H1 (cell line): ENCODE results near the gene AP5Z1. TPM values are rescaled to one million over a fixed set of nuclear protein-coding genes. Genes with fewer than 3 reads are reported as not detected.

Experiments used
- CTCF ChIA-PET: fragments of 300-600 bp; sonication (Branson Sonifier 250); formaldehyde crosslinking; loops from one replicate; lab custom pipeline; 2021; ENCODE audit not compliant: partially characterized antibody; lab: Charles Lee
- POLR2A ChIA-PET: fragments of 300-600 bp; sonication (Branson Sonifier 250); formaldehyde crosslinking; loops from one replicate; lab custom pipeline; 2021; ENCODE audit warnings: inconsistent platforms; ENCODE audit not compliant: partially characterized antibody; lab: Charles Lee
- DNase-seq, 2 experiments: peaks; one replicate each; pipeline versions ENCODE4 v3.0.0 to v3.0.0-alpha.2; 2010 to 2022; ENCODE audit warnings: low spot score in 2 of 2, low read depth in 1 of 2, mixed read lengths in 1 of 2
- FAIRE-seq: peaks from 2 replicates; lab custom pipeline; 2011; peaks lifted over from hg19 to GRCh38; lab: Jason Lieb, UNC
- H2AFZ ChIP-seq: 2 replicates; pipeline ENCODE4 v1.8.1; 2012; ENCODE audit warnings: low read length, inconsistent platforms
- H2AK5ac ChIP-seq: 2 replicates; pipeline ENCODE4 v1.6.1; 2013; ENCODE audit warnings: low read depth, low read length
- H2BK120ac ChIP-seq: replicated peaks from 2 replicates; pipeline ENCODE3; 2013; ENCODE audit warnings: low read depth, low read length, inconsistent platforms
- H2BK12ac ChIP-seq: 2 replicates; pipeline ENCODE4 v1.6.1; 2013; ENCODE audit warnings: low read depth, low read length
- H2BK15ac ChIP-seq: 2 replicates; pipeline ENCODE4 v1.6.1; 2013; ENCODE audit warnings: low read length
- H2BK20ac ChIP-seq: 2 replicates; pipeline ENCODE4 v1.6.1; 2013; ENCODE audit warnings: low read length
- H2BK5ac ChIP-seq: 2 replicates; pipeline ENCODE4 v1.6.1; 2013; ENCODE audit warnings: low read depth, low read length
- H3K14ac ChIP-seq: 2 replicates; pipeline ENCODE4 v1.6.1; 2013; ENCODE audit warnings: inconsistent platforms; ENCODE audit not compliant: insufficient read length
- H3K18ac ChIP-seq: 2 replicates; pipeline ENCODE4 v1.6.1; 2013; ENCODE audit warnings: low read length; ENCODE audit errors: extremely low read depth
- H3K23ac ChIP-seq: 2 replicates; pipeline ENCODE4 v1.6.1; 2013; ENCODE audit warnings: inconsistent platforms; ENCODE audit not compliant: insufficient read length
- H3K23me2 ChIP-seq: 2 replicates; pipeline ENCODE4 v1.6.1; 2013; ENCODE audit warnings: low read depth, low read length
- H3K27ac ChIP-seq: 2 replicates; pipeline ENCODE4 v1.6.1; 2011; ENCODE audit warnings: low read depth, low read length, inconsistent platforms
- H3K27me3 ChIP-seq, 4 experiments: replicated peaks in 1 of 4; 1 replicate in 1 of 4; 2 replicates in 3 of 4; pipeline versions ENCODE4 v1.6.1 to v1.8.1; 2011 to 2013; ENCODE audit warnings: low read length in 3 of 4, mild to moderate bottlenecking in 3 of 4, inconsistent platforms in 2 of 4, mixed read lengths in 2 of 4, moderate library complexity in 1 of 4; ENCODE audit not compliant: control insufficient read depth in 3 of 4, insufficient read depth in 3 of 4; ENCODE audit errors: extremely low read depth in 1 of 4
- H3K36me3 ChIP-seq, 4 experiments: 2 replicates each; pipeline versions ENCODE4 v1.6.1 to v1.8.1; 2011 to 2013; ENCODE audit warnings: mild to moderate bottlenecking in 4 of 4, low read length in 3 of 4, moderate library complexity in 2 of 4, control low read depth in 1 of 4, inconsistent platforms in 1 of 4; ENCODE audit not compliant: insufficient read depth in 4 of 4, control insufficient read depth in 2 of 4
- H3K4ac ChIP-seq: replicated peaks from 2 replicates; pipeline ENCODE3; 2013; ENCODE audit warnings: low read length, low read depth, mixed read lengths, inconsistent platforms; ENCODE audit not compliant: insufficient read length
- H3K4me1 ChIP-seq, 4 experiments: replicated peaks in 1 of 4; 1 replicate in 1 of 4; 2 replicates in 3 of 4; pipeline versions ENCODE4 v1.6.1 to v1.8.1; 2011 to 2013; ENCODE audit warnings: low read length in 3 of 4, inconsistent platforms in 2 of 4, mixed read lengths in 1 of 4; ENCODE audit not compliant: insufficient read depth in 4 of 4, control insufficient read depth in 3 of 4
- H3K4me2 ChIP-seq, 2 experiments: 2 replicates each; pipeline versions ENCODE4 v1.6.1 to v1.8.1; 2011 to 2013; ENCODE audit warnings: low read depth in 2 of 2, low read length in 2 of 2, control low read depth in 1 of 2, inconsistent platforms in 1 of 2, mild to moderate bottlenecking in 1 of 2; ENCODE audit not compliant: insufficient read depth in 1 of 2
- H3K4me3 ChIP-seq, 4 experiments: fragments of 200-600, 300-600 bp in 1 of 4; sonication (generic), shearing (Covaris generic), sonication (Bioruptor Twin) in 1 of 4; 2 replicates each; pipeline versions ENCODE4 v1.5.1 to v1.8.1; 2011 to 2016; ENCODE audit warnings: low read length in 4 of 4, low read depth in 3 of 4, control low read depth in 2 of 4, inconsistent platforms in 2 of 4, mild to moderate bottlenecking in 2 of 4, mixed read lengths in 1 of 4, moderate library complexity in 1 of 4; ENCODE audit not compliant: insufficient read depth in 2 of 4; ENCODE audit errors: extremely low read depth in 1 of 4
- H3K56ac ChIP-seq: replicated peaks from 2 replicates; pipeline ENCODE3; 2013; ENCODE audit warnings: low read depth, mild to moderate bottlenecking, mixed read lengths, low read length, inconsistent platforms; ENCODE audit not compliant: insufficient read length
- H3K79me1 ChIP-seq: 2 replicates; pipeline ENCODE4 v1.6.1; 2013; ENCODE audit warnings: low read depth, low read length, control low read depth
- H3K79me2 ChIP-seq, 2 experiments: 2 replicates each; pipeline versions ENCODE4 v1.6.1 to v1.8.1; 2012 to 2013; ENCODE audit warnings: low read length in 2 of 2, mild to moderate bottlenecking in 2 of 2, inconsistent platforms in 1 of 2; ENCODE audit not compliant: insufficient read depth in 2 of 2, control insufficient read depth in 1 of 2
- H3K9ac ChIP-seq, 4 experiments: replicated peaks in 1 of 4; 1 replicate in 1 of 4; 2 replicates in 3 of 4; pipeline versions ENCODE4 v1.6.1 to v1.8.1; 2011 to 2013; ENCODE audit warnings: low read depth in 3 of 4, low read length in 3 of 4, control low read depth in 2 of 4, mild to moderate bottlenecking in 2 of 4, moderate library complexity in 2 of 4, inconsistent platforms in 1 of 4; ENCODE audit errors: extremely low read depth in 1 of 4
- H3K9me3 ChIP-seq, 2 experiments: 2 replicates each; pipeline versions ENCODE4 v1.6.1 to v1.8.1; 2012 to 2013; ENCODE audit warnings: mild to moderate bottlenecking in 2 of 2, moderate library complexity in 2 of 2, control low read depth in 1 of 2, inconsistent platforms in 1 of 2, low read depth in 1 of 2, low read length in 1 of 2, mixed read lengths in 1 of 2; ENCODE audit not compliant: insufficient read depth in 2 of 2
- H4K20me1 ChIP-seq, 2 experiments: replicated peaks in 1 of 2; 2 replicates each; pipeline versions ENCODE3 to v1.8.1; 2011 to 2013; ENCODE audit warnings: inconsistent platforms in 2 of 2, low read length in 2 of 2, mild to moderate bottlenecking in 1 of 2; ENCODE audit not compliant: insufficient read depth in 2 of 2, control insufficient read depth in 1 of 2
- H4K5ac ChIP-seq: 2 replicates; pipeline ENCODE4 v1.6.1; 2013; ENCODE audit warnings: low read length, low read depth, mixed read lengths, inconsistent platforms; ENCODE audit not compliant: insufficient read length
- H4K8ac ChIP-seq: 2 replicates; pipeline ENCODE4 v1.8.0; 2013; ENCODE audit warnings: mild to moderate bottlenecking, moderate library complexity, low read length, inconsistent platforms; ENCODE audit not compliant: insufficient read depth; ENCODE audit errors: extremely low read depth
- H4K91ac ChIP-seq: replicated peaks from 2 replicates; pipeline ENCODE3; 2013; ENCODE audit warnings: low read length, mixed read lengths, inconsistent platforms; ENCODE audit not compliant: insufficient read length
- CBX5 ChIP-seq: fragments of 300-800, 300-1000 bp; sonication (generic); IDR thresholded peaks from 2 replicates; pipeline ENCODE4 v1.7.1; 2016; ENCODE audit warnings: antibody characterized with exemption, low read length, low read depth
- CBX8 ChIP-seq: fragments of 300-800, 300-1000 bp; sonication (generic); IDR thresholded peaks from 2 replicates; pipeline ENCODE4 v1.7.1; 2016; ENCODE audit warnings: low read depth, low read length, borderline replicate concordance
- EGR1 ChIP-seq: IDR thresholded peaks from 2 replicates; pipeline ENCODE4 v1.6.1; 2011; ENCODE audit warnings: low read depth, low read length, borderline replicate concordance
- EZH2 ChIP-seq: fragments of 200-600 bp; sonication (generic); IDR thresholded peaks from 2 replicates; pipeline ENCODE4 v1.7.1; 2012; ENCODE audit warnings: low read depth, mild to moderate bottlenecking, moderate library complexity, low read length, inconsistent platforms; ENCODE audit not compliant: severe bottlenecking
- HDAC6 ChIP-seq: IDR thresholded peaks from one replicate; pipeline ENCODE4 v1.7.1; 2012; ENCODE audit warnings: low read depth, mild to moderate bottlenecking, inconsistent platforms, low read length, moderate library complexity
- MAFK ChIP-seq: IDR thresholded peaks from 2 replicates; pipeline ENCODE4 v1.6.1; 2012; ENCODE audit warnings: low read depth, mild to moderate bottlenecking, improper control_type of control experiment, low read length
- PHF8 ChIP-seq: fragments of 200-600 bp; sonication (generic); conservative IDR thresholded peaks from 2 replicates; pipeline ENCODE4 v1.7.1; 2012; ENCODE audit warnings: low read depth, mild to moderate bottlenecking, inconsistent platforms, low read length, moderate library complexity
- POLR2A ChIP-seq, 2 experiments: IDR thresholded peaks; 1 replicate in 1 of 2; 2 replicates in 1 of 2; pipeline ENCODE4 v1.6.1; 2011; ENCODE audit warnings: low read depth in 2 of 2, low read length in 2 of 2, mild to moderate bottlenecking in 2 of 2; ENCODE audit errors: control extremely low read depth in 1 of 2
- POLR2AphosphoS5 ChIP-seq: IDR thresholded peaks from 2 replicates; pipeline ENCODE4 v1.6.1; 2011; ENCODE audit warnings: low read depth, low read length
- RAD21 ChIP-seq, 2 experiments: IDR thresholded peaks in 1 of 2; conservative IDR thresholded peaks in 1 of 2; 2 replicates each; pipeline ENCODE4 v1.6.1; 2011; ENCODE audit warnings: low read depth in 2 of 2, low read length in 2 of 2, improper control_type of control experiment in 1 of 2, inconsistent platforms in 1 of 2, mild to moderate bottlenecking in 1 of 2, moderate library complexity in 1 of 2
- RFX5 ChIP-seq: IDR thresholded peaks from 2 replicates; pipeline ENCODE4 v1.6.1; 2011; ENCODE audit warnings: low read depth, low read length, improper control_type of control experiment, borderline replicate concordance
- SUZ12 ChIP-seq: fragments of 200-600 bp; sonication (generic); IDR thresholded peaks from 2 replicates; pipeline ENCODE4 v1.6.1; 2012; ENCODE audit warnings: mild to moderate bottlenecking, inconsistent platforms, low read length, moderate library complexity, mixed read lengths
- USF2 ChIP-seq: IDR thresholded peaks from 2 replicates; pipeline ENCODE4 v1.6.1; 2011; ENCODE audit warnings: low read length, improper control_type of control experiment
- WGBS, 2 experiments: shearing (Covaris generic) in 1 of 2; methylation state at CpG; one replicate each; pipeline versions ENCODE4 v1.1.6 to v1.1.7; 2013 to 2015; ENCODE audit warnings: low lambda C conversion rate in 2 of 2, mixed read lengths in 2 of 2, inconsistent platforms in 1 of 2, low coverage in 1 of 2, missing lambda C conversion rate in 1 of 2; ENCODE audit not compliant: insufficient replicate concordance in 2 of 2, insufficient coverage in 1 of 2, insufficient read length in 1 of 2; ENCODE audit errors: extremely low coverage in 1 of 2, missing lambda C conversion rate in 1 of 2; 5-methylcytosine and 5-hydroxymethylcytosine counted together
- polyA plus RNA-seq, 7 experiments: library from polyadenylated mRNA; depleted of rRNA in 3 of 7; stranded (reverse) in 5 of 7; unstranded in 2 of 7; fragments of >200 nt in 5 of 7; fragments of 200-250 nt in 2 of 7; gene quantifications; 1 replicate in 5 of 7; 2 replicates in 1 of 7; 4 replicates in 1 of 7; pipeline versions ENCODE4 v1.2.1 to v1.2.3, GENCODE V29; 2011 to 2013; ENCODE audit warnings: missing spikeins in 2 of 7, mixed read lengths in 2 of 7
- total RNA-seq: library from RNA; stranded (reverse); fragmentation: NEBNext Ultra II Directional; extraction: Animal tissue kit (Norgen Biotek cat#: 25700); gene quantifications from 2 replicates; pipeline ENCODE4 v1.2.1, GENCODE V29; 2021

AP5Z1 gene
- total and polyA plus RNA-seq, 2 of the 8 experiments (the other 6 are each of a cell fraction or from before 2014, with no cell fraction given), result 24.0 to 24.7 TPM

GRCh38 chr7:4740796-4741195, 34.6 kb upstream of the AP5Z1 start:
- Histone ChIP-seq H4K91ac (no peak overlapping the region), H3K27ac (no peak overlapping the region)
- FAIRE-seq, result no peak
- TF ChIP-seq POLR2AphosphoS5, result no peak
- no peak for TF ChIP-seq CBX8
- no peak for TF ChIP-seq RAD21 (IDR thresholded peaks at IDR 0.05 in 1 of 2, conservative IDR thresholded peaks at IDR 0.05 in 1 of 2; ENCODE audit: low read depth in 2 of 2, low read length in 2 of 2)
- TF ChIP-seq PHF8, result no peak
- no peak for TF ChIP-seq SUZ12
- TF ChIP-seq POLR2A (IDR thresholded peaks at IDR 0.05; ENCODE audit: control extremely low read depth in 1 of 2, low read depth in 2 of 2, low read length in 2 of 2), result no peak
- TF ChIP-seq EZH2, result no peak
- TF ChIP-seq RFX5, result no peak
- TF ChIP-seq MAFK, result no peak
- no peak for TF ChIP-seq HDAC6
- TF ChIP-seq USF2, result no peak
- TF ChIP-seq CBX5, result no peak
- no peak for TF ChIP-seq EGR1

More at GRCh38 chr7:4740796-4741195, 34.6 kb upstream of the AP5Z1 start:
- H3K23ac ChIP-seq, result no peak overlapping the region
- H3K9me3 ChIP-seq, result no peaks in the 10 kb centered on the region
- no peaks in the 10 kb centered on the region for H3K36me3 ChIP-seq
- H3K14ac ChIP-seq, result no peak overlapping the region
- H3K18ac ChIP-seq, result no peak overlapping the region
- no peak overlapping the region for H2BK15ac ChIP-seq
- no peak overlapping the region for H3K56ac ChIP-seq
- peaks cover 3 to 46% (median 31%) of the 10 kb centered on the region in 4 experiments for H3K27me3 ChIP-seq
- no peak overlapping the region for H2BK12ac ChIP-seq
- 94% methylated on average over 13 of the region's 22 CpGs; no CpG with 5 or more reads in 1 of the 2 experiments for WGBS, 2 experiments
- ChIA-PET POLR2A (no interaction called here), CTCF (interaction anchor here (0.6 to 0.7 kb wide), 2 partner anchors 434 to 488 kb away, joined by 3 read pairs; no protein-coding TSS in a partner anchor)
- no peak overlapping the region for H3K4me3 ChIP-seq
- no peak overlapping the region for H3K4ac ChIP-seq
- H4K20me1 ChIP-seq, result peaks cover 10 to 21% of the 10 kb centered on the region in 2 experiments
- peaks cover 4 to 12% (median 8%) of the 10 kb centered on the region in 4 experiments for H3K4me1 ChIP-seq
- no peak overlapping the region for H2BK120ac ChIP-seq
- no peak overlapping the region for H3K9ac ChIP-seq
- H3K4me2 ChIP-seq, result no peak overlapping the region
- H3K79me2 ChIP-seq, result no peaks in the 10 kb centered on the region
- no peaks in the 10 kb centered on the region for H3K23me2 ChIP-seq
- no peak overlapping the region for H2AFZ ChIP-seq
- peaks cover 4% of the 10 kb centered on the region; the same call in 1 of the 2 replicates for H3K79me1 ChIP-seq
- DNase-seq, result no peak
- no peak overlapping the region for H4K5ac ChIP-seq
- no peak overlapping the region for H2AK5ac ChIP-seq
- H4K8ac ChIP-seq, result no peak overlapping the region
- no peak overlapping the region for H2BK20ac ChIP-seq
- H2BK5ac ChIP-seq, result no peak overlapping the region
